Prostate gland (tissue), 2 donors: ENCODE data around the gene TRAPPC4. TPM values are rescaled to one million over a fixed set of nuclear protein-coding genes. Genes with fewer than 3 reads are reported as not detected.

Experiments
- DNase-seq: peaks from one replicate; pipeline ENCODE4 v3.0.0-alpha.2; 2019; ENCODE audit warnings: low spot score
- H3K27ac ChIP-seq, 2 donors: fragments of 200-600 bp; sonication (generic); 2 replicates each; pipeline ENCODE4 v1.5.1; 2017 to 2019
- H3K27me3 ChIP-seq: fragments of 200-600 bp; sonication (generic); replicated peaks from 2 replicates; pipeline ENCODE4 v1.5.1; 2019; ENCODE audit not compliant: insufficient read depth
- H3K36me3 ChIP-seq, 2 donors: fragments of 200-600 bp; sonication (generic); 1 replicate in 1 of 2; 2 replicates in 1 of 2; pipeline versions ENCODE4 v1.5.1 to v1.8.1; 2017 to 2019
- H3K4me1 ChIP-seq: fragments of 200-600 bp; sonication (generic); replicated peaks from 2 replicates; pipeline ENCODE4 v1.5.1; 2019
- H3K4me3 ChIP-seq, 2 donors: fragments of 200-600 bp; sonication (generic); 2 replicates each; pipeline ENCODE4 v1.5.1; 2017 to 2019
- H3K9me3 ChIP-seq: fragments of 200-600 bp; sonication (generic); 2 replicates; pipeline ENCODE4 v1.5.1; 2017
- POLR2A ChIP-seq: fragments of 450-650 bp; IDR thresholded peaks from one replicate; pipeline ENCODE4 v1.6.1; 2016; ENCODE audit warnings: antibody characterized with exemption, mild to moderate bottlenecking
- POLR2AphosphoS5 ChIP-seq: sonication (generic); formaldehyde crosslinking; IDR thresholded peaks from one replicate; pipeline ENCODE4 v1.6.1; 2017; ENCODE audit warnings: antibody characterized with exemption
- WGBS: methylation state at CpG from one replicate; pipeline ENCODE4 v1.1.5; 2018; 5-methylcytosine and 5-hydroxymethylcytosine counted together
- intact Hi-C: fragments of 100-400 bp; cut with DNase I; formaldehyde crosslinking; loops from one replicate; pipeline ENCODE4 v1.14.2; 2022
- total RNA-seq, 2 donors: library from RNA; depleted of rRNA; stranded (reverse); fragments of >200 nt; gene quantifications; one replicate each; pipeline ENCODE4 v1.1.0, GENCODE V29; 2016
- TF ChIP-seq, protein P1 (sequence below), 4 experiments: fragments of 200-600 bp in 2 of 4; fragments of 450-650 bp in 2 of 4; sonication (generic) in 2 of 4; IDR thresholded peaks; 1 replicate in 3 of 4; 2 replicates in 1 of 4; pipeline ENCODE4 v1.5.1; 2016 to 2019; ENCODE audit warnings: antibody characterized with exemption in 4 of 4, mild to moderate bottlenecking in 2 of 4, moderate library complexity in 2 of 4

TRAPPC4 gene
- total RNA-seq, 2 donors from 2014 or later: 79.8 to 83.5 TPM

DNA sequence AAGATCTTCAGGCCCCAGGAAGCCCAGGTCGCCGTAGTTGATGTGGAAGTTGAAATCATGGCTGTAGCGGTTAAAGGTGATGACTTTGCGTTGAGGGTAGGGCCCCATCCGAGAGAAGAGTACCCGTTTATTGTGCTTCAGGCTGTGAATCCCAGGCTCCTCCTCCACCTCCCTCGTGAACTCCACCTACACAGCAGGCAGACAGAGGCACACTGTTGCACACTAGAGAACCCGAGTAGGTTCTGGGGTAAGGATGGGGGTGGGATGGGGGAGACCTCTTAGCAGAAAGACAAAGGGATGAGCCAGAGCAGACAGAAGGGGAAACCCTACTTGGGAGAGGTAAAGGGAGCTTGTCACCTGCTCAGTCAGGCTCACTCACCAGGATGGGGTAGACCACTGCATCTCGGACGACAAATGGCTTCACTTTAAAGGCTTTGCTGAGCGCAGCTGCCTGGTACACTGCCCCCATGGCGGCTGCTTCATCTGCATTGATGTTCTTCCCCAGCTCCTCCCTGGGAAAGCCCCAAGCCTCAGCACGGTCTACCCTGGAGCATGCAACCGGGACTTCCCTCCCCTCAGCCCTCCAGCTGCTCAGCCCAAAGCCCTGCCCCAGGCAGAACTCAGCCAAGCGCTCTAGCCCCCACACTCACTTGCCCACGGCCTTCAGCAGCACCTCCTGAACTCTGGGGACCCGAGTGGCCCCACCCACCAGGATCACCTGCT is 33.0 kb downstream of the TRAPPC4 start:
- H3K27ac ChIP-seq: no peak overlapping the region
- H3K4me1 ChIP-seq: no peaks in the 10 kb centered on the region
- 81% methylated on average over 17 of the region's 17 CpGs for WGBS
- DNase-seq: no peak
- no peak overlapping the region for H3K4me3 ChIP-seq
- no peaks in the 10 kb centered on the region for H3K27me3 ChIP-seq
- H3K9me3 ChIP-seq: no peaks in the 10 kb centered on the region
- peaks cover 16 to 26% of the 10 kb centered on the region in 2 donors for H3K36me3 ChIP-seq
- TF ChIP-seq POLR2A (no peak), POLR2AphosphoS5 (no peak)
- TF ChIP-seq, protein P1, sequence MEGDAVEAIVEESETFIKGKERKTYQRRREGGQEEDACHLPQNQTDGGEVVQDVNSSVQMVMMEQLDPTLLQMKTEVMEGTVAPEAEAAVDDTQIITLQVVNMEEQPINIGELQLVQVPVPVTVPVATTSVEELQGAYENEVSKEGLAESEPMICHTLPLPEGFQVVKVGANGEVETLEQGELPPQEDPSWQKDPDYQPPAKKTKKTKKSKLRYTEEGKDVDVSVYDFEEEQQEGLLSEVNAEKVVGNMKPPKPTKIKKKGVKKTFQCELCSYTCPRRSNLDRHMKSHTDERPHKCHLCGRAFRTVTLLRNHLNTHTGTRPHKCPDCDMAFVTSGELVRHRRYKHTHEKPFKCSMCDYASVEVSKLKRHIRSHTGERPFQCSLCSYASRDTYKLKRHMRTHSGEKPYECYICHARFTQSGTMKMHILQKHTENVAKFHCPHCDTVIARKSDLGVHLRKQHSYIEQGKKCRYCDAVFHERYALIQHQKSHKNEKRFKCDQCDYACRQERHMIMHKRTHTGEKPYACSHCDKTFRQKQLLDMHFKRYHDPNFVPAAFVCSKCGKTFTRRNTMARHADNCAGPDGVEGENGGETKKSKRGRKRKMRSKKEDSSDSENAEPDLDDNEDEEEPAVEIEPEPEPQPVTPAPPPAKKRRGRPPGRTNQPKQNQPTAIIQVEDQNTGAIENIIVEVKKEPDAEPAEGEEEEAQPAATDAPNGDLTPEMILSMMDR (IDR thresholded peaks at IDR 0.05): no peak
- intact Hi-C loops: no loop called here

- intact Hi-C loops: no loop called here
- no peaks in the 10 kb centered on the region for H3K4me1 ChIP-seq
- H3K36me3 ChIP-seq: peaks cover 16 to 26% of the 10 kb centered on the region in 2 donors
- no peak overlapping the region for H3K4me3 ChIP-seq
- H3K9me3 ChIP-seq: no peaks in the 10 kb centered on the region
- H3K27me3 ChIP-seq: no peaks in the 10 kb centered on the region
- WGBS: 87% methylated on average over 23 of the region's 23 CpGs
- DNase-seq: no peak
- no peak overlapping the region for H3K27ac ChIP-seq
- TF ChIP-seq POLR2AphosphoS5: no peak
- no peak for TF ChIP-seq POLR2A
- TF ChIP-seq, protein P1 (IDR thresholded peaks at IDR 0.05): no peak
These were observed 33.7 kb downstream of the TRAPPC4 start for GRCh38 chr11:119052163-119052814.

GRCh38 chr11:119054418-119054817 is 35.9 kb downstream of the TRAPPC4 start:
- no peak for DNase-seq
- Histone ChIP-seq H3K9me3 (no peaks in the 10 kb centered on the region), H3K4me1 (peaks cover 5% of the 10 kb centered on the region), H3K4me3 (no peak overlapping the region), H3K27me3 (no peaks in the 10 kb centered on the region), H3K36me3 (peaks cover 8 to 13% of the 10 kb centered on the region in 2 donors), H3K27ac (no peak overlapping the region)
- intact Hi-C loops: no loop called here
- 82% methylated on average over 8 of the region's 10 CpGs for WGBS
- TF ChIP-seq POLR2A: no peak
- TF ChIP-seq, protein P1 (IDR thresholded peaks at IDR 0.05): no peak
- TF ChIP-seq POLR2AphosphoS5: no peak

GRCh38 chr11:119055901-119056300 is 37.3 kb downstream of the TRAPPC4 start:
- DNase-seq: no peak
- H3K9me3 ChIP-seq: no peaks in the 10 kb centered on the region
- TF ChIP-seq, protein P1 (IDR thresholded peaks at IDR 0.05): no peak
- TF ChIP-seq POLR2A (no peak), POLR2AphosphoS5 (no peak)
- H3K4me1 ChIP-seq: peaks cover 5% of the 10 kb centered on the region
- intact Hi-C loops: no loop called here
- WGBS: 27% methylated on average over 6 of the region's 6 CpGs
- H3K36me3 ChIP-seq: peaks cover 8 to 13% of the 10 kb centered on the region in 2 donors
- peak overlapping the region in 1 of 2 donors; percentile 78 for H3K27ac ChIP-seq
- peak overlapping the region; percentile 57 to 77 for H3K4me3 ChIP-seq
- H3K27me3 ChIP-seq: no peaks in the 10 kb centered on the region
